Measurements from ENCODE around the gene ATP2C2. TPM values are rescaled to one million over a fixed set of nuclear protein-coding genes. Genes with fewer than 3 reads are reported as not detected.
"Not testable (repeated sequence)": the region's sequence is repeated elsewhere in the genome, so short reads cannot be mapped to it uniquely, and the experiment has no call there.

ATP2C2 gene
- total and polyA plus RNA-seq, 7 donors: 2.5 to 60.7 (median 7.2) TPM; not detected in 2

DNA sequence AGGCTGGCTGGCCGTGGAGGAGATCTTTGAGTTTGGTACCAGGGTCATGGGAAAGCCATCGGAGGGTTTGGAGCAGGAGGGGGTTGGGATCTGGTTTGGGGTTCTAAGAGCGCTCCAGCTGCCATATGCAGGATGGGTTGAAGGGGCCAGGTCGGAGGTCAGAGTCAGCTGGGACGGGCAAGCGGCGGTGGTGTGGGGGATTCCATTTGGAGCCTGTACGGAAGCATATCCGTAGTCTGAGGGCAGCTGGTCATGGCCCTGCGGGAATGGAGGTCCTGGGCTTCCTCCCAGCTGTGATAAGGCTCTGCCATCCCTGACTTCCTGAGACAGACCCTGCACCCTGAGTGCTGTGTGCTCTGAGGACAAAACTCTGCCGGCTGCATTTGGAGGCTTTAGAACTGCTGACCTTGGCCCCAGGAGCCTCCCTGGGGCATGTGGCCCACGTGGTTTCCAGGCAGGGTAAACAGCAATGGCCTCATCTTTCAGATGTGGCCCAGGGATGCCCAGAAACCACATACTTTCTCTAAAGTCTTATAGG lies 46.5 kb downstream of the ATP2C2 start:
- no peak overlapping the region for H3K4me3 ChIP-seq
- WGBS, 2 donors: 65 to 80% methylated on average over 12 of the region's 12 CpGs
- TF ChIP-seq POLR2A (IDR thresholded peaks at IDR 0.05): no peak
- TF ChIP-seq, protein P1, sequence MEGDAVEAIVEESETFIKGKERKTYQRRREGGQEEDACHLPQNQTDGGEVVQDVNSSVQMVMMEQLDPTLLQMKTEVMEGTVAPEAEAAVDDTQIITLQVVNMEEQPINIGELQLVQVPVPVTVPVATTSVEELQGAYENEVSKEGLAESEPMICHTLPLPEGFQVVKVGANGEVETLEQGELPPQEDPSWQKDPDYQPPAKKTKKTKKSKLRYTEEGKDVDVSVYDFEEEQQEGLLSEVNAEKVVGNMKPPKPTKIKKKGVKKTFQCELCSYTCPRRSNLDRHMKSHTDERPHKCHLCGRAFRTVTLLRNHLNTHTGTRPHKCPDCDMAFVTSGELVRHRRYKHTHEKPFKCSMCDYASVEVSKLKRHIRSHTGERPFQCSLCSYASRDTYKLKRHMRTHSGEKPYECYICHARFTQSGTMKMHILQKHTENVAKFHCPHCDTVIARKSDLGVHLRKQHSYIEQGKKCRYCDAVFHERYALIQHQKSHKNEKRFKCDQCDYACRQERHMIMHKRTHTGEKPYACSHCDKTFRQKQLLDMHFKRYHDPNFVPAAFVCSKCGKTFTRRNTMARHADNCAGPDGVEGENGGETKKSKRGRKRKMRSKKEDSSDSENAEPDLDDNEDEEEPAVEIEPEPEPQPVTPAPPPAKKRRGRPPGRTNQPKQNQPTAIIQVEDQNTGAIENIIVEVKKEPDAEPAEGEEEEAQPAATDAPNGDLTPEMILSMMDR (IDR thresholded peaks at IDR 0.05): no peak
- TF ChIP-seq EP300 (IDR thresholded peaks at IDR 0.05): no peak
- TF ChIP-seq POLR2AphosphoS5 (IDR thresholded peaks at IDR 0.05): no peak
- H3K27ac ChIP-seq: no peak overlapping the region
- H3K4me1 ChIP-seq: no peaks in the 10 kb centered on the region
- H3K9me3 ChIP-seq: no peaks in the 10 kb centered on the region
- no peak for DNase-seq
- H3K27me3 ChIP-seq: no peaks in the 10 kb centered on the region
- intact Hi-C loops (cut with DNase I): no loop called here
- H3K36me3 ChIP-seq: no peaks in the 10 kb centered on the region

DNA sequence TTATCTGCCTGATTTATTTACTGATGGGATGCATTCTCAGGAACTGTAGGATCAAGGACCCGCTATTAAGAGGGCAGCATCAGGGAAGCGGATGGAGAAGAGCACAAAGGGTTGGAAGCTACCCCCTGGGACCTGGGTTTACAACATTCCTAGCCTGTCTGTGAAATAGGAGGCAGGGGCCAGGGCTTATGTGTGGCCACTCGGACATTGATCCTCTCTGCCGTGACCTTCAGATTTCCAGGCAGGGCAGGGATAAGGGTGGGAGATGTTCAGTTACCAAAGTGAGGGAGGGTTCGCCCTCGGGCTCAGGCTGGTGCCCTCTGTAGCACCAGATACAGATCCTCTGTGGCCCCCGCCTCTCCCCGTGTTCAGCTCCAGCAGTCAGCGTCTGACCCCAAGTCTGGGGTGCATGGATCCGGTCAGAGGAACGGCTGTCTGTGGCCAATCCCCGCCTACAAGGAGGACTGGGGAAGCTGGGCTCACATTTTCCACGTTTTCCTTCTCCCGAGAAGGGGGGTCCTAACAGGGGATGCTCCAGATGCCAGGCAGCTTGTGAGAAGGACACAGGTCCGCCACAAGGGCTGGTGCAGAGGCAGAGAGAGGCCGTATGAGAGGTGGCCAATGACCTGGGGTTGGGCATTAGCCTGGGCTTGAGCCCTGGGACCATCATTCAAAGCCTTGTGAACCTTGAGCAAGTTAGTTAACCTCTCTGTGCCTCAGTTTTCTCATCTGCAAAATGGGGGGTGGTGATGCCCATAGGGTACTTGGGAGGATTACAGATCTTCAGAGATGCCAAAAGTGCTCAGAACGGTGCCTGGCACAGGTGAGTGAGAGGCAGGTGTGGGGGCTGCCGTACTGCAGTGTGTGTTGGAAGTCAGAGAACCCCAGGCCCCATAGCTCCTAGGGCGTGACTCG lies 48.3 kb downstream of the ATP2C2 start:
- no peak for DNase-seq
- no peak overlapping the region for H3K27ac ChIP-seq
- no peaks in the 10 kb centered on the region for H3K27me3 ChIP-seq
- H3K4me3 ChIP-seq: no peak overlapping the region
- no peaks in the 10 kb centered on the region for H3K9me3 ChIP-seq
- whole genome bisulfite sequencing, 2 donors: 80 to 85% methylated on average over 20 of the region's 20 CpGs
- no peaks in the 10 kb centered on the region for H3K4me1 ChIP-seq
- no peak for TF ChIP-seq POLR2AphosphoS5 (IDR thresholded peaks at IDR 0.05)
- TF ChIP-seq POLR2A (IDR thresholded peaks at IDR 0.05): no peak
- TF ChIP-seq EP300 (IDR thresholded peaks at IDR 0.05): no peak
- TF ChIP-seq, protein P1 (IDR thresholded peaks at IDR 0.05): no peak
- intact Hi-C loops (cut with DNase I): no loop called here
- H3K36me3 ChIP-seq: no peaks in the 10 kb centered on the region

DNA sequence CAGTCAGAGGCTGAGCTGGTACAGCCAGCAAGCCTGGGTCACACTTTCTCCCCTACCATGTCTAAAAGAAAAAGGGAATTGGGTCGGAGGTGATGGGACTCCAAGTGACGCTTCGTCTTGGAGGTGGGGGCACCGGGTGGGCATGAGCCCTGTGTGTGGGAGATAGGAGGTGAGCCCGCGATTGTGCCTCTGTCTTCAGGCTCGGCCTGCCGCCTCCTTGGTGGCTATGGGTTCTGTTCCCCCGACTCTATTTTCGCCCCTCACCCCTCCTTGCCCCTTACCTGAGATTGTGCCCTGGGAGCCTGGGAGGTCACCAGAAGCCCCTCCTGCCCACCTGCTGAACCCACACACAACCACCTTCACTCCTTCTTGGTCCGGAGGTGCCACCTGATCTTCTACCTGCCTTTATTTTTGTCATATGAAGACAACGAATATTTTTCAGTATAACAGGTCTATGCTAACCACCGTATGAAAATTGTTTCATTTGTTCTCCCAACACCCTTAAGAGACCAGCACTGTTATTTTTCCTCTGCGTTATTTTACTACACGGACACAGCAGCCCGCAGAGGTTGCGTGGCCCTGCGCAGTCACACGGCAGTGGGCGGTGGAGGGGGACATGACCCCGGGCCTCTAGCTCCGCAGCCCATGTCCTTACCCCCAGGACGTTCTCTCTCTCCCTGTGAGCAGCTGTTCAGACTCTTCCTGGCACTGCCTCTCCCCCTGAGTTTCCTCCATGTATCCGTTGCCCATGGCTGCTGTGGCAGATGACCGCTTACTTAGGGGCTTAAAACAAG lies 49.9 kb downstream of the ATP2C2 start:
- DNase-seq: no peak
- Histone ChIP-seq H3K4me3 (no peak overlapping the region), H3K36me3 (no peaks in the 10 kb centered on the region), H3K4me1 (no peaks in the 10 kb centered on the region), H3K27ac (no peak overlapping the region), H3K27me3 (no peaks in the 10 kb centered on the region), H3K9me3 (no peaks in the 10 kb centered on the region)
- whole genome bisulfite sequencing, 2 donors: 92 to 94% methylated on average over 25 of the region's 25 CpGs
- TF ChIP-seq, protein P1 (IDR thresholded peaks at IDR 0.05): no peak
- no peak for TF ChIP-seq POLR2AphosphoS5 (IDR thresholded peaks at IDR 0.05)
- TF ChIP-seq POLR2A (IDR thresholded peaks at IDR 0.05): no peak
- TF ChIP-seq EP300 (IDR thresholded peaks at IDR 0.05): no peak
- intact Hi-C loops (cut with DNase I): no loop called here

DNA sequence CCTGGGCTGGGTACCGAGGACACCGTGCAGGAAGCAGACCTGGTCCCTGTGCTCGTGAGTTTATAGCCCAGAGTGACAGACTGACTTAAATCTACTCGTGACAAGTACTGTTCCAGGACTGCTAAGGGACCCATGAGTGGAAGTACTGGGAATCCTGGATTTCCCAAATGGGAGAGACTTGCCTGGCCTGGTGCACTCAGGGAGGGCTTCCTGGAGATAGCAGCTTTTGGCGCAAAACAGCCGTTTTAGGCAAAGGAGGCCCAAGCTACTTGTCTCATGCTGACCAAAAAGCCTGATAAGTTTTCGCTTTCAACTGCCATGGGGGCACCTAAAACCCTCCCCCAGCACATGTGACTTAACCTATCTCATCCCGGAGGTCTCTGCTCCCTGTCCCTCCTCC lies 51.4 kb downstream of the ATP2C2 start:
- Histone ChIP-seq H3K27ac (no peak overlapping the region), H3K4me1 (no peaks in the 10 kb centered on the region), H3K36me3 (no peaks in the 10 kb centered on the region), H3K4me3 (no peak overlapping the region), H3K9me3 (no peaks in the 10 kb centered on the region), H3K27me3 (no peaks in the 10 kb centered on the region)
- intact Hi-C loops (cut with DNase I): no loop called here
- DNase-seq: no peak
- 92 to 93% methylated on average over 8 of the region's 8 CpGs for WGBS, 2 donors
- TF ChIP-seq EP300 (IDR thresholded peaks at IDR 0.05) (no peak), POLR2A (IDR thresholded peaks at IDR 0.05) (no peak), POLR2AphosphoS5 (IDR thresholded peaks at IDR 0.05) (no peak)
- TF ChIP-seq, protein P1 (IDR thresholded peaks at IDR 0.05): no peak

DNA sequence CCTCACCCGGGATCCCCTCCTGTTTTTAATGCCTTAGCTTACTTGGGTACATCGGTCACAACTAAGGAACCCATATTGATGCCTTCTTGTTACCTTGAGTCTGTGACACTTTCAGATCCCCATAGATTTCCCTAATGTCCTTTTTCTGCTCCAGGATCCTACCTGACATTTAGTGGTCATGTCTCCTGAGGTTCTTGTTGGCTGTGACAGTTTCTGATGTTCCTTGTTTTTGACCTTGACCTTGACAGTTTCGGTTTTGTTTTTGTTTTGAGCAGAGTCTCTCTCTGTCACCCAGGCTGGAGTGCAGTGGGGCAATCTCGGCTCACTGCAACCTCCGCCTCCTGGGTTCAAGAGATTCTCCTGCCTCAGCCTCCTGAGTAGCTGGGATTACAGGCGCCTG lies 52.2 kb downstream of the ATP2C2 start:
- intact Hi-C loops (cut with DNase I); DNase-seq; H3K36me3 ChIP-seq; H3K9me3 ChIP-seq; H3K4me1 ChIP-seq; H3K27me3 ChIP-seq; H3K27ac ChIP-seq; H3K4me3 ChIP-seq: not testable (repeated sequence)
- 81 to 91% methylated on average over 6 of the region's 6 CpGs for WGBS, 2 donors
